Tracheal epithelial cell (primary cell): Measurements from ENCODE around the gene LST1. TPM values are rescaled to one million over a fixed set of nuclear protein-coding genes. Genes with fewer than 3 reads are reported as not detected.

Experiments
- total RNA-seq: library from RNA; depleted of rRNA; stranded (reverse); fragments of >200 nt; gene quantifications from 2 replicates; pipeline ENCODE4 v1.2.1, GENCODE V29; 2014

The LST1 gene
- not detected in 2 replicates for total RNA-seq

DNA sequence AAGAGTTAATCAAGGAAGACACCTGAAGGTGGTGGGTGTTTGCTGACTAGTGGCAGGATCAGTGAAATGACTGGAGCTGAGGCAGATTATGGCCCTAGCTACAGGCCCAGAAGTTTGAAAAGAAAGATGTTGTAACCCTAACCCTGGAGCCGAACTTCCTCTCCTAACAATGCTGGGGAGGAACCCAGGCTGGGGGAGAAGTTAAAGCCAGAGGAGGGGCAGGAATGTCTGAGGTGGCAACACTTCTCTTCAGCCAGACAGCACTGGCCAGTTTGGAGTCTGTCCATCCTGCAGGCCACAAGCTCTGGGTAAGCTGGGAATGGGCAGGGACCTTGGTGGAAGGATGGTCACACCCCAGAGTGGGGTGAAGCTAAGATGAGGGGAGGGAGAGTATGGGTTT is at the start of gene LST1:
LST1 (plus strand) TSS at position 270 of the 400 bp plus-strand sequence. CDS start 1,023 bp downstream, outside the sequence.

GRCh38 chr6:31541658-31542521 is 44.2 kb upstream of the LST1 start, which contains the start of gene DDX39B:
TSS of gene DDX39B (minus strand) at chr6:31542003. CDS start at chr6:31540532, 1,471 bp downstream.

GRCh38 chr6:31546339-31546957 is 39.6 kb upstream of the LST1 start, which contains the start of gene ATP6V1G2:
TSS of gene ATP6V1G2 (minus strand) at chr6:31546608. CDS start at chr6:31546559, 49 bp downstream.

GRCh38 chr6:31546958-31547726 is 38.9 kb upstream of the LST1 start, which contains the start of gene NFKBIL1:
TSS of gene NFKBIL1 (plus strand) at chr6:31547608. CDS start at chr6:31547695, 87 bp downstream.

GRCh38 chr6:31572041-31572911 is 13.8 kb upstream of the LST1 start, which contains the start of gene LTA:
TSS of gene LTA (plus strand) at chr6:31572289. CDS start at chr6:31572743, 454 bp downstream.

GRCh38 chr6:31575335-31575901 is 10.7 kb upstream of the LST1 start, which contains the start of gene TNF:
TSS of gene TNF (plus strand) at chr6:31575565. CDS start at chr6:31575742, 177 bp downstream.

DNA sequence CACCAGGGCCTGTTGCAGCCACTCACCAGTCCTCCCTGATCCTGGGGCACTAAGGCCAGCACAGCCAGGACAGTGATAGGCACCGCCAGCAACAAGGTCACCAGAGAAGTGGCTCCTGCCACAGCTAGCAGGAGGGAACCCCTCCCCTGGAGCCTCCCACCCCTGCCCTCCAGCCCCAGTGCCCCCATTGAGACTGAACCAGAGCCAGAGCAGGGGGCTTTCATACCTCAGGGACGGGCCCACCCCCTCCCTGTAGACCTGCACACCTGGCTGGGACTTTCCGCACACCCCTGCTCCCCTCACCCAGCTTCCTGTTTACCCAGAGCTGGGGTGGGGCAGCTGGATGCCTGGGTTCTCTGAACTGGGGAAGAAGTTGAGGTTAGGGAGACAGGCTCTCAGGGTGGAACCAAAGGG is 3.8 kb upstream of the LST1 start, which contains the start of gene LTB:
LTB (minus strand) TSS at position 195 of the 414 bp plus-strand sequence; CDS start at position 188, 7 bp downstream.

DNA sequence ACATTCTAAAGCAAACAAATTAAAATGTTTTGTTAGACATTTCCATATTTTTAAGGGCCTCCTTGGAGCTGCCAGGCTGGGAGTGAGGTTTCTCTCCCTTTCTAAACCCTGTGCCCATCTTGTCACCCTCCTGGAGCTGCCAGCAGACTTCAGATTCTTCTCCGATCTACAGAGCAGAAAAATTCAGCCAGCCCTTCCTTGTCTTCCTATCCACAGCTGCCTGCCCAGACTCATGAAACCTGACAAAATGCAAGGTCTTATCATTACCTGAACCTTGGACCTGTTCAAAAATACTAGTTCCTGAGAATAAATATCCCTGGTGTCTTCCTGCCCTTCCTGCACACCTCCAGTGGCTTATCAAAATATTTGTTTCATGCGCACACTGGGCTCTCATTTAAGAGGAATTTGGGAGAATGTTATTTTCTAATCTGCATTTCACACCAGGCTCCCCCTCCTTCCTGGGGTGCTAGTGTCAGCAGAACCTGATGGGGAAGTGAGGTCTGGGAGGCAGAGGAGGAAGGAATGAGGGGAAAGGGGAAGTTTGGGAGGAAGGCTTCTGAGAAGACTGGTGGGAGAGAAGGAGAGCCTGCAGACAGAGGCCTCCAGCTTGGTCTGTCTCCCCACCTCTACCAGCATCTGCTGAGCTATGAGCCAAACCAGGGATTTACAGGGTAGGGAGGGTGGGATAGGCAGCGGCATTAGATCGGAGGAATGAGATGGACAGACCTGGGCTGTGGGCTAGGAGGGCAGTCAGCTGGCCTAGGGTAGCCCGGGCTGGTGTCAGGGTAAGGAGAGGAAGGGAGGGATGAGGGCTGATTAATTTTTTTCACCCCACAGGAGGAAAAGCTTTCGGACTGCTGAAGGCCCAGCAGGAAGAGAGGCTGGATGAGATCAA is 28.9 kb downstream of the LST1 start, which contains the start of gene AIF1:
AIF1 (plus strand) TSS at position 551 of the 895 bp plus-strand sequence; CDS start at position 647, 96 bp downstream.

DNA sequence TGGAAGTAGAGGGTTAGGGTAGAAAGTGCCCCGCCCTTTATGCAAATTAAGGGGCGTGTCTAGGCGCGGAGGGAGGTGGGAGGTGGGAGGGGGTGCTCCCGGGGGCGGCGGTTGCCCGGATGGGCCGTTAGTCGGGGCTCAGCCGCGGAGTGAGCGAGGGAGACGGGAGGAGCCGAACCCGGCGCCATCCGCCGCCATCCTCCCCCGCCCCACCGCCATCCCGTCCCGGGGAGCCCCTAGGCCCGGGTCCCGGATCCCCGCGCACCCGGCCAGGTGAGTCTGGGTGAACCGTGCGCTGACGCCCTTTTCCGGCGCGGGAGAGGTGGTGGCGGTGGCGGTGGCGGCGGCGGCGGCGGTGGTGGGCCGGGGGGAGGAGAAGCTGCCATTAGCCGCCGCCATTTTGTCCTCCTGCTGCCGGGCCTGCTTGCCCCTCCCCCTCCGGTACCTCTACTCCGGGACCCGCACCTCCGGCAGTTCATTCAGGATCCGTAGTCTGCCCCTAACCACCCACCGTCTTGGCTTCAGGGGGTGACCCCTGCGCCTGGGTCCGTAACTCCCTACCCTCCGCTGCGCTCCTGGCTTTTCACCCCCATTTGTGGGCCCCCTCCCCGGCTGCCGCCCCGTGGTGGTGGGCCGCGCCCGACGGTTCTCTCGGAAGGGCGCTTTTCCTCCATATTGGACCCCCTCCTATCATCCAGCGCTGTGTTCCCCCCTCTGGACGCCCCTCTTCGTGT is 34.7 kb downstream of the LST1 start, which contains the start of gene PRRC2A:
PRRC2A (plus strand) TSS at position 130 of the 734 bp plus-strand sequence. CDS start 2,075 bp downstream, outside the sequence.

Other genes starting within 250 kb of the LST1 start
- gene HLA-B, start 229.1 kb upstream of the LST1 start, total RNA-seq = 37.1 and 164 TPM in 2 replicates
- gene MICA, start 182.7 kb upstream of the LST1 start, total RNA-seq = 28.7 and 56.9 TPM in 2 replicates
- gene MICB, start 88.1 kb upstream of the LST1 start, total RNA-seq = 4.7 and 9.9 TPM in 2 replicates
- gene MCCD1, start 57.3 kb upstream of the LST1 start, total RNA-seq = not detected in 2 replicates
- 279 and 313 TPM in 2 replicates for gene DDX39B, start 44.3 kb upstream of the LST1 start, total RNA-seq
- gene ATP6V1G2, start 39.7 kb upstream of the LST1 start, total RNA-seq = 0.21 and 1.2 TPM in 2 replicates
- 43.6 and 54.6 TPM in 2 replicates for gene NFKBIL1, start 38.7 kb upstream of the LST1 start, total RNA-seq
- gene LTA, start 14.0 kb upstream of the LST1 start, total RNA-seq = not detected in 2 replicates
- 4.3 TPM in 1 of 2 replicates, not detected in the other for gene TNF, start 10.7 kb upstream of the LST1 start, total RNA-seq
- 6.7 TPM in 1 of 2 replicates, not detected in the other for gene LTB, start 3.9 kb upstream of the LST1 start, total RNA-seq
- not detected in 2 replicates for gene NCR3, start 6.7 kb downstream of the LST1 start, total RNA-seq
- not detected in 2 replicates for gene AIF1, start 29.0 kb downstream of the LST1 start, total RNA-seq
- gene PRRC2A, start 34.4 kb downstream of the LST1 start, total RNA-seq = 23.6 and 35.6 TPM in 2 replicates
- gene BAG6, start 66.4 kb downstream of the LST1 start, total RNA-seq = 128 and 161 TPM in 2 replicates
- gene APOM, start 69.6 kb downstream of the LST1 start, total RNA-seq = 0.96 and 1.3 TPM in 2 replicates
- 26.7 and 27.1 TPM in 2 replicates for gene C6orf47, start 74.5 kb downstream of the LST1 start, total RNA-seq
- 7.0 and 12.0 TPM in 2 replicates for gene GPANK1, start 78.7 kb downstream of the LST1 start, total RNA-seq
- 84.2 and 103 TPM in 2 replicates for gene CSNK2B, start 79.8 kb downstream of the LST1 start, total RNA-seq
- under 0.01 and 0.43 TPM in 2 replicates for gene LY6G5B, start 83.7 kb downstream of the LST1 start, total RNA-seq
- gene LY6G5C, start 94.8 kb downstream of the LST1 start, total RNA-seq = not detected in 2 replicates
- 25.2 and 40.2 TPM in 2 replicates for gene ABHD16A, start 117.0 kb downstream of the LST1 start, total RNA-seq
- gene LY6G6F, start 120.6 kb downstream of the LST1 start, total RNA-seq = not detected in 2 replicates
- not detected in 2 replicates for gene LY6G6D, start 129.1 kb downstream of the LST1 start, total RNA-seq
- not detected in 2 replicates for gene LY6G6C, start 135.5 kb downstream of the LST1 start, total RNA-seq
- gene MPIG6B, start 137.1 kb downstream of the LST1 start, total RNA-seq = not detected in 2 replicates
- gene DDAH2, start 143.0 kb downstream of the LST1 start, total RNA-seq = 11.5 and 45.8 TPM in 2 replicates
- 454 and 1,059 TPM in 2 replicates for gene CLIC1, start 150.3 kb downstream of the LST1 start, total RNA-seq
- gene MSH5, start 153.7 kb downstream of the LST1 start, total RNA-seq = 4.3 and 5.8 TPM in 2 replicates
- not detected in 2 replicates for gene SAPCD1, start 176.4 kb downstream of the LST1 start, total RNA-seq
- gene VWA7, start 191.1 kb downstream of the LST1 start, total RNA-seq = 0.43 and 0.48 TPM in 2 replicates
- gene VARS1, start 209.5 kb downstream of the LST1 start, total RNA-seq = 61.0 and 64.8 TPM in 2 replicates
- gene LSM2, start 220.7 kb downstream of the LST1 start, total RNA-seq = 34.2 and 39.0 TPM in 2 replicates
- 0.64 and 0.72 TPM in 2 replicates for gene HSPA1L, start 229.0 kb downstream of the LST1 start, total RNA-seq
- 124 and 172 TPM in 2 replicates for gene HSPA1A, start 229.3 kb downstream of the LST1 start, total RNA-seq
- gene HSPA1B, start 241.5 kb downstream of the LST1 start, total RNA-seq = 268 TPM in 2 replicates